HepG2 (cell line): ENCODE data around the gene CBR4. TPM values are rescaled to one million over a fixed set of nuclear protein-coding genes. Genes with fewer than 3 reads are reported as not detected.

Experiments used
- ATAC-seq: fragments of 200-7000 bp; cut with Tn5 transposase; 3 replicates; pipeline ENCODE4 v1.9.1; 2020; ENCODE audit warnings: mild to moderate bottlenecking, moderate library complexity
- BruUV-seq: library from RNA; stranded (reverse); fragments of 400-500 nt; replicated peaks from 2 replicates; lab custom pipeline; 2021; lab: Mats Ljungman, UMichigan
- CTCF ChIA-PET: fragments of 300-600 bp; formaldehyde crosslinking; extraction: SDS; loops from one replicate; lab custom pipeline; 2021; ENCODE audit warnings: low total read pairs, inconsistent platforms, low intra/inter-chr PET ratio; lab: Yijun Ruan, JAX
- POLR2A ChIA-PET: fragments of 350-600 bp; sonication (Branson Sonifier 250); formaldehyde crosslinking; loops from one replicate; lab custom pipeline; 2020; ENCODE audit warnings: antibody characterized with exemption, inconsistent platforms; lab: Yijun Ruan, JAX
- DNase-seq: peaks from one replicate; pipeline ENCODE4 v3.0.0-alpha.2; 2015; ENCODE audit warnings: low spot score
- FAIRE-seq: peaks from 3 replicates; lab custom pipeline; 2011; peaks lifted over from hg19 to GRCh38; lab: Jason Lieb, UNC
- H2AFZ ChIP-seq: one replicate; pipeline ENCODE4 v1.6.1; 2011; ENCODE audit warnings: low read length, inconsistent platforms
- H3K27ac ChIP-seq: fragments of 300-600 bp; 3 replicates; pipeline ENCODE4 v1.8.0; 2011; ENCODE audit warnings: mixed run types, mild to moderate bottlenecking, mixed read lengths, low read length, inconsistent platforms; ENCODE audit not compliant: insufficient read depth; ENCODE audit errors: extremely low read length
- H3K27me3 ChIP-seq, 2 experiments: fragments of 200-600 bp in 1 of 2; 2 replicates in 1 of 2; 3 replicates in 1 of 2; pipeline versions ENCODE4 v1.6.0 to v1.8.0; 2011; ENCODE audit warnings: low read length in 2 of 2, mild to moderate bottlenecking in 2 of 2, moderate library complexity in 2 of 2, inconsistent platforms in 1 of 2; ENCODE audit not compliant: insufficient read depth in 2 of 2, control insufficient read depth in 1 of 2
- H3K36me3 ChIP-seq, 2 experiments: fragments of 200-600 bp in 1 of 2; replicated peaks in 1 of 2; 2 replicates in 1 of 2; 3 replicates in 1 of 2; pipeline versions ENCODE4 v1.5.1 to v1.8.0; 2011; ENCODE audit warnings: low read length in 2 of 2, inconsistent platforms in 1 of 2; ENCODE audit not compliant: insufficient read depth in 2 of 2, control insufficient read depth in 1 of 2
- H3K4me1 ChIP-seq: 2 replicates; pipeline ENCODE4 v1.5.1; 2012; ENCODE audit warnings: low read length, inconsistent platforms; ENCODE audit not compliant: insufficient read depth
- H3K4me2 ChIP-seq: 2 replicates; pipeline ENCODE4 v1.6.0; 2011; ENCODE audit warnings: low read depth, low read length, inconsistent platforms
- H3K4me3 ChIP-seq, 3 experiments: fragments of 200-600 bp in 1 of 3; sonication (generic), shearing (Covaris generic) in 1 of 3; replicated peaks in 1 of 3; 2 replicates each; pipeline ENCODE4 v1.5.1; 2011 to 2016; ENCODE audit warnings: low read length in 3 of 3, inconsistent platforms in 2 of 3, low read depth in 2 of 3, mild to moderate bottlenecking in 2 of 3, control low read depth in 1 of 3, mixed read lengths in 1 of 3; ENCODE audit not compliant: insufficient read depth in 1 of 3
- H3K79me2 ChIP-seq: one replicate; pipeline ENCODE4 v1.6.1; 2011; ENCODE audit warnings: low read length, inconsistent platforms; ENCODE audit not compliant: insufficient read depth
- H3K9ac ChIP-seq: 2 replicates; pipeline ENCODE4 v1.6.0; 2011; ENCODE audit warnings: mild to moderate bottlenecking, low read depth, low read length, inconsistent platforms; ENCODE audit not compliant: insufficient read depth
- H3K9me3 ChIP-seq: 2 replicates; pipeline ENCODE4 v1.5.1; 2012; ENCODE audit warnings: mild to moderate bottlenecking, low read length
- H4K20me1 ChIP-seq: 2 replicates; pipeline ENCODE4 v1.6.0; 2011; ENCODE audit warnings: inconsistent platforms, mild to moderate bottlenecking, low read length, moderate library complexity; ENCODE audit not compliant: insufficient read depth
- ADNP ChIP-seq: sonication (generic); formaldehyde crosslinking; IDR thresholded peaks from 2 replicates; pipeline ENCODE4 v1.4.0; 2020; ENCODE audit warnings: missing genetic modification reagents
- CEBPG ChIP-seq: IDR thresholded peaks from 2 replicates; pipeline ENCODE4 v1.6.1; 2016
- RBAK ChIP-seq: sonication (generic); formaldehyde crosslinking; IDR thresholded peaks from 2 replicates; pipeline ENCODE4 v1.5.1; 2020; ENCODE audit warnings: mild to moderate bottlenecking, missing genetic modification reagents
- SIN3B ChIP-seq: fragments of 150-350 bp; IDR thresholded peaks from 2 replicates; pipeline ENCODE4 v1.6.1; 2014; ENCODE audit warnings: low read length
- STAT5B ChIP-seq: sonication (generic); formaldehyde crosslinking; IDR thresholded peaks from 2 replicates; pipeline ENCODE4 v1.4.0; 2020; ENCODE audit warnings: missing genetic modification reagents
- ZNF274 ChIP-seq: sonication (generic); formaldehyde crosslinking; IDR thresholded peaks from 2 replicates; pipeline ENCODE4 v1.5.1; 2020; ENCODE audit warnings: mild to moderate bottlenecking, missing genetic modification reagents
- ZNF282 ChIP-seq: fragments of 450-650 bp; IDR thresholded peaks from 2 replicates; pipeline ENCODE4 v1.6.1; 2018; ENCODE audit not compliant: partially characterized antibody
- ZNF329 ChIP-seq: sonication (generic); formaldehyde crosslinking; IDR thresholded peaks from 2 replicates; pipeline ENCODE4 v1.9.0; 2021; ENCODE audit warnings: low read depth, mild to moderate bottlenecking, missing genetic modification reagents
- ZNF451 ChIP-seq: sonication (generic); formaldehyde crosslinking; IDR thresholded peaks from 2 replicates; pipeline ENCODE4 v1.5.0; 2020; ENCODE audit warnings: mild to moderate bottlenecking, missing genetic modification reagents
- ZNF589 ChIP-seq: sonication (generic); formaldehyde crosslinking; conservative IDR thresholded peaks from 2 replicates; pipeline ENCODE4 v1.8.0; 2022; ENCODE audit warnings: mild to moderate bottlenecking, moderate library complexity, missing genetic modification reagents
- ZNF768 ChIP-seq: sonication (generic); formaldehyde crosslinking; IDR thresholded peaks from 2 replicates; pipeline ENCODE4 v1.4.0; 2020; ENCODE audit warnings: missing genetic modification reagents
- WGBS: methylation state at CpG from one replicate; pipeline ENCODE4 v1.1.6; 2017; ENCODE audit warnings: low lambda C conversion rate; 5-methylcytosine and 5-hydroxymethylcytosine counted together
- in situ Hi-C: cut with HindIII; loops from 2 replicates; pipeline ENCODE4 v1.10.0; 2017; ENCODE audit warnings: low pct_unique_long_range_greater_than_20kb; ENCODE audit not compliant: extremely low pct_ligation_motif_present
- intact Hi-C: fragments of 100-400 bp; cut with micrococcal nuclease; formaldehyde crosslinking; loops from one replicate; pipeline ENCODE4 v1.10.0; 2022; ENCODE audit not compliant: unreplicated experiment
- polyA plus RNA-seq, 8 experiments: library from polyadenylated mRNA; depleted of rRNA in 3 of 8; stranded (reverse) in 7 of 8; unstranded in 1 of 8; fragments of >200 nt; fragmentation: Illumina TruSeq in 4 of 8; extraction: Trizol in 4 of 8; gene quantifications; 2 replicates each; pipeline versions ENCODE4 v1.2.1 to v1.2.3, GENCODE V29; 2011 to 2016; ENCODE audit warnings: low read depth in 4 of 8, missing spikeins in 1 of 8, mixed read lengths in 1 of 8; ENCODE audit not compliant: insufficient read depth in 1 of 8
- total RNA-seq, 5 experiments: library from RNA; depleted of rRNA; stranded (reverse); fragments of >200 nt; fragmentation: Illumina TruSeq; extraction: Trizol; gene quantifications; 2 replicates each; pipeline ENCODE4 v1.2.3, GENCODE V29; 2016; ENCODE audit warnings: low read depth in 1 of 5
- TF ChIP-seq, protein P1 (sequence below): sonication (generic); formaldehyde crosslinking; IDR thresholded peaks from 2 replicates; pipeline ENCODE4 v1.4.0; 2020; ENCODE audit warnings: mild to moderate bottlenecking, missing genetic modification reagents
- TF ChIP-seq, protein P2 (sequence below): sonication (generic); formaldehyde crosslinking; IDR thresholded peaks from 2 replicates; pipeline ENCODE4 v1.4.0; 2020; ENCODE audit warnings: missing genetic modification reagents

CBR4 gene
- total and polyA plus RNA-seq, 2 of the 13 experiments (the other 11 are each of a cell fraction or from before 2014, with no cell fraction given) = 7.3 to 20.7 TPM

DNA sequence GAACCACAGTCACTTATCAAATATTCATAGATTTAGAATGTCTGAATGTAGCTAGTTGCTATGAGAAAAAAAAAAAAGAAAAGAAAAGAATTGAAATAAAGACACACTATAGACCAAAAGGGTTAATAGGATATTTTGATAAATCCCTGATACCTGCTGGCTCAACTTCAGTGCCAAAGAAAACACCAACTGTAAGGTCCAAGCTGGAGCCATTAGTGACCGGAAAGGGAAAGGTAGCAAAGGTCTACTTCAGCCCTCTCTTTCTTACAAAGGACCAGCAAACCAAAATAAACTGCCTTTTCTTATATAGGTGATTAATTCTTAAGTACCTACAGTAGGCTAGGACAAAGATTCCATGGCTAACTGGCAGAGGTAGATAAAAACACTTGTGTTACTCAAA, 9.7 kb downstream of the CBR4 start:
- POLR2A ChIA-PET = interaction anchor here (1.9 kb wide), 1 partner anchor 10 kb away, joined by 20 read pairs; the partner anchor contains the start of gene CBR4
- intact Hi-C loops = loop anchor here (10.0 kb wide), 1 partner anchor 564 kb away; no protein-coding TSS in a partner anchor
- CTCF ChIA-PET = no interaction called here

More for the DNA sequence above, 9.7 kb downstream of the CBR4 start:
- BruUV-seq = no TSS peak
- no peak for ATAC-seq
- Histone ChIP-seq H3K4me1 (peaks cover 22% of the 10 kb centered on the region), H4K20me1 (no peaks in the 10 kb centered on the region), H2AFZ (no peak overlapping the region), H3K36me3 (peaks cover 5 to 29% of the 10 kb centered on the region in 2 experiments; a peak in 4 of 5 replicates), H3K9me3 (no peaks in the 10 kb centered on the region), H3K4me3 (no peak overlapping the region), H3K27me3 (no peaks in the 10 kb centered on the region), H3K9ac (no peak overlapping the region), H3K4me2 (no peak overlapping the region), H3K27ac (no peak overlapping the region), H3K79me2 (peaks cover 2% of the 10 kb centered on the region)
- 88% methylated on average over 1 of the region's 1 CpG for WGBS
- no peak for DNase-seq
- TF ChIP-seq RBAK (no peak), ADNP (CRISPR knock-in tag) (no peak), ZNF274 (CRISPR knock-in tag) (no peak), ZNF282 (no peak), ZNF589 (no peak), ZNF768 (CRISPR knock-in tag) (no peak), ZNF451 (CRISPR knock-in tag) (no peak), SIN3B (no peak), ZNF329 (CRISPR knock-in tag) (no peak), CEBPG (CRISPR knock-in tag) (no peak), STAT5B (no peak)
- TF ChIP-seq, protein P1, sequence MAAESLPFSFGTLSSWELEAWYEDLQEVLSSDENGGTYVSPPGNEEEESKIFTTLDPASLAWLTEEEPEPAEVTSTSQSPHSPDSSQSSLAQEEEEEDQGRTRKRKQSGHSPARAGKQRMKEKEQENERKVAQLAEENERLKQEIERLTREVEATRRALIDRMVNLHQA (CRISPR knock-in tag) = no peak
- TF ChIP-seq, protein P2, sequence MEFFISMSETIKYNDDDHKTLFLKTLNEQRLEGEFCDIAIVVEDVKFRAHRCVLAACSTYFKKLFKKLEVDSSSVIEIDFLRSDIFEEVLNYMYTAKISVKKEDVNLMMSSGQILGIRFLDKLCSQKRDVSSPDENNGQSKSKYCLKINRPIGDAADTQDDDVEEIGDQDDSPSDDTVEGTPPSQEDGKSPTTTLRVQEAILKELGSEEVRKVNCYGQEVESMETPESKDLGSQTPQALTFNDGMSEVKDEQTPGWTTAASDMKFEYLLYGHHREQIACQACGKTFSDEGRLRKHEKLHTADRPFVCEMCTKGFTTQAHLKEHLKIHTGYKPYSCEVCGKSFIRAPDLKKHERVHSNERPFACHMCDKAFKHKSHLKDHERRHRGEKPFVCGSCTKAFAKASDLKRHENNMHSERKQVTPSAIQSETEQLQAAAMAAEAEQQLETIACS = no peak
- in situ Hi-C loops = loop anchor here (10.0 kb wide), 2 partner anchors 76 to 484 kb away; no protein-coding TSS in a partner anchor
- no peak for FAIRE-seq
